Tibial nerve (tissue), 4 donors: Measurements from ENCODE around the gene TJP1. TPM values are rescaled to one million over a fixed set of nuclear protein-coding genes. Genes with fewer than 3 reads are reported as not detected.

ENCODE experiments used
- DNase-seq, 2 donors: peaks; one replicate each; pipeline ENCODE4 v3.0.0-alpha.2; 2019; ENCODE audit warnings: low spot score in 2 of 2
- H3K27ac ChIP-seq, 4 donors: fragments of 200-600 bp; sonication (generic) in 3 of 4; one replicate each; pipeline ENCODE4 v1.5.1; 2017 to 2019; ENCODE audit warnings: mild to moderate bottlenecking in 1 of 4
- H3K27me3 ChIP-seq, 2 donors: fragments of 200-600 bp; sonication (generic) in 1 of 2; one replicate each; pipeline versions ENCODE4 v1.5.1 to v1.6.0; 2017 to 2019
- H3K36me3 ChIP-seq, 3 donors: fragments of 200-600 bp; sonication (generic); one replicate each; pipeline ENCODE4 v1.5.1; 2018 to 2019
- H3K4me1 ChIP-seq, 4 donors: fragments of 200-600 bp; sonication (generic) in 3 of 4; one replicate each; pipeline ENCODE4 v1.5.1; 2017 to 2019
- H3K4me3 ChIP-seq, 4 donors: fragments of 200-600 bp; sonication (generic) in 3 of 4; one replicate each; pipeline ENCODE4 v1.5.1; 2017 to 2019; ENCODE audit warnings: mild to moderate bottlenecking in 1 of 4, moderate library complexity in 1 of 4
- H3K9me3 ChIP-seq, 4 donors: fragments of 200-600 bp; sonication (generic) in 3 of 4; one replicate each; pipeline ENCODE4 v1.5.1; 2017 to 2019
- CTCF ChIP-seq, 5 experiments: fragments of 200-600 bp in 3 of 5; fragments of 450-650 bp in 2 of 5; sonication (generic) in 3 of 5; IDR thresholded peaks; one replicate each; pipeline ENCODE4 v1.5.1; 2016 to 2019; ENCODE audit warnings: antibody characterized with exemption in 5 of 5, mild to moderate bottlenecking in 3 of 5, moderate library complexity in 2 of 5
- EP300 ChIP-seq, 2 donors: sonication (generic); formaldehyde crosslinking; IDR thresholded peaks; one replicate each; pipeline ENCODE4 v1.6.1; 2017; ENCODE audit warnings: antibody characterized with exemption in 2 of 2, mild to moderate bottlenecking in 1 of 2
- POLR2A ChIP-seq, 2 donors: fragments of 450-650 bp; IDR thresholded peaks; one replicate each; pipeline ENCODE4 v1.6.1; 2017; ENCODE audit warnings: antibody characterized with exemption in 2 of 2, mild to moderate bottlenecking in 2 of 2, moderate library complexity in 2 of 2
- WGBS, 2 donors: methylation state at CpG; one replicate each; pipeline ENCODE4 v1.1.5; 2018; 5-methylcytosine and 5-hydroxymethylcytosine counted together
- total RNA-seq, 4 donors: library from RNA; depleted of rRNA; stranded (reverse); fragments of >200 nt; gene quantifications; one replicate each; pipeline ENCODE4 v1.1.0, GENCODE V29; 2016

TJP1 gene
- total RNA-seq, 4 donors from 2014 or later: 163 to 416 (median 403) TPM

- Histone ChIP-seq H3K9me3 (peaks cover 0 to under 1% (median 0%) of the 10 kb centered on the region in 4 donors), H3K27me3 (no peaks in the 10 kb centered on the region), H3K27ac (no peak overlapping the region), H3K4me1 (peaks cover 0 to 62% (median 5%) of the 10 kb centered on the region in 4 donors), H3K4me3 (no peak overlapping the region), H3K36me3 (no peaks in the 10 kb centered on the region)
- no peak for DNase-seq
- TF ChIP-seq EP300 (IDR thresholded peaks at IDR 0.05) (no peak), CTCF (IDR thresholded peaks at IDR 0.05) (no peak), POLR2A (IDR thresholded peaks at IDR 0.05) (no peak)
- WGBS, 2 donors: 62 to 65% methylated on average over 2 of the region's 2 CpGs
These were observed 10.4 kb downstream of the TJP1 start for GRCh38 chr15:29811691-29812383.

GRCh38 chr15:29805708-29806104 is 16.6 kb downstream of the TJP1 start:
- no peaks in the 10 kb centered on the region for H3K27me3 ChIP-seq
- peak overlapping the region in 2 of 4 donors; percentile 28 to 47 for H3K27ac ChIP-seq
- H3K4me3 ChIP-seq: no peak overlapping the region
- no peaks in the 10 kb centered on the region for H3K36me3 ChIP-seq
- peaks cover 0 to 59% (median 19%) of the 10 kb centered on the region in 4 donors for H3K4me1 ChIP-seq
- H3K9me3 ChIP-seq: no peaks in the 10 kb centered on the region
- 74 to 81% methylated on average over 4 of the region's 4 CpGs for WGBS, 2 donors
- DNase-seq: no peak
- TF ChIP-seq POLR2A (IDR thresholded peaks at IDR 0.05): no peak
- TF ChIP-seq EP300 (IDR thresholded peaks at IDR 0.05): no peak

GRCh38 chr15:29805043-29805707 is 17.1 kb downstream of the TJP1 start:
- H3K27ac ChIP-seq: peak overlapping the region in 3 of 4 donors; percentile 8 to 67 (median 47)
- no peaks in the 10 kb centered on the region for H3K27me3 ChIP-seq
- TF ChIP-seq POLR2A (IDR thresholded peaks at IDR 0.05) (no peak), EP300 (IDR thresholded peaks at IDR 0.05) (peak in 1 of 2 donors; percentile 73), CTCF (IDR thresholded peaks at IDR 0.05) (no peak)
- no peaks in the 10 kb centered on the region for H3K36me3 ChIP-seq
- H3K4me1 ChIP-seq: peaks cover 2 to 61% (median 19%) of the 10 kb centered on the region in 4 donors
- 14 to 18% methylated on average over 1 of the region's 1 CpG for WGBS, 2 donors
- no peak overlapping the region for H3K4me3 ChIP-seq
- DNase-seq: peak in 1 of 2 donors; percentile 68
- no peaks in the 10 kb centered on the region for H3K9me3 ChIP-seq

DNA sequence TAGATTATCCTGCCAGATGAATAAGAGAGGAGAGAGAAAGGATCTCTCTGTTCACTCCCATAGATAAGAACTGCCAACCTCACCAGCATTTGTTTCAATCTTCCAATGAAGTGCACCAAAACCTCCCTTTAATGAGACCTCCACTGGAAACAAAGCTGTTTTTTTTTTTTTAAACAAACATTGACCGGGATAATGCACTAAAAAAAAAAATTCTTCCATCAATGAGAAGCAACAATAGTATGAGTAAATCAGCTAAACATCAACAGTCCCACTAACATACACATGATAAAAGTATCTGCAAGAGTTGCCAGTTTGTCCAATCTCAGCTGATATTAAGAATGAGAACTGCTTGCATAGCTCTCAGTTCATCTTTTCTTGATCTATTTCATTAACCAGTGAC is 19.9 kb downstream of the TJP1 start:
- H3K36me3 ChIP-seq: peaks cover 0 to 19% (median 0%) of the 10 kb centered on the region in 3 donors
- H3K4me3 ChIP-seq: no peak overlapping the region
- DNase-seq: no peak
- H3K4me1 ChIP-seq: peaks cover 2 to 67% (median 19%) of the 10 kb centered on the region in 4 donors
- H3K27me3 ChIP-seq: no peaks in the 10 kb centered on the region
- no peak overlapping the region for H3K27ac ChIP-seq
- 22 to 25% methylated on average over 1 of the region's 1 CpG for WGBS, 2 donors
- H3K9me3 ChIP-seq: no peaks in the 10 kb centered on the region
- TF ChIP-seq POLR2A (IDR thresholded peaks at IDR 0.05): no peak
- TF ChIP-seq CTCF (IDR thresholded peaks at IDR 0.05): no peak
- TF ChIP-seq EP300 (IDR thresholded peaks at IDR 0.05): no peak

DNA sequence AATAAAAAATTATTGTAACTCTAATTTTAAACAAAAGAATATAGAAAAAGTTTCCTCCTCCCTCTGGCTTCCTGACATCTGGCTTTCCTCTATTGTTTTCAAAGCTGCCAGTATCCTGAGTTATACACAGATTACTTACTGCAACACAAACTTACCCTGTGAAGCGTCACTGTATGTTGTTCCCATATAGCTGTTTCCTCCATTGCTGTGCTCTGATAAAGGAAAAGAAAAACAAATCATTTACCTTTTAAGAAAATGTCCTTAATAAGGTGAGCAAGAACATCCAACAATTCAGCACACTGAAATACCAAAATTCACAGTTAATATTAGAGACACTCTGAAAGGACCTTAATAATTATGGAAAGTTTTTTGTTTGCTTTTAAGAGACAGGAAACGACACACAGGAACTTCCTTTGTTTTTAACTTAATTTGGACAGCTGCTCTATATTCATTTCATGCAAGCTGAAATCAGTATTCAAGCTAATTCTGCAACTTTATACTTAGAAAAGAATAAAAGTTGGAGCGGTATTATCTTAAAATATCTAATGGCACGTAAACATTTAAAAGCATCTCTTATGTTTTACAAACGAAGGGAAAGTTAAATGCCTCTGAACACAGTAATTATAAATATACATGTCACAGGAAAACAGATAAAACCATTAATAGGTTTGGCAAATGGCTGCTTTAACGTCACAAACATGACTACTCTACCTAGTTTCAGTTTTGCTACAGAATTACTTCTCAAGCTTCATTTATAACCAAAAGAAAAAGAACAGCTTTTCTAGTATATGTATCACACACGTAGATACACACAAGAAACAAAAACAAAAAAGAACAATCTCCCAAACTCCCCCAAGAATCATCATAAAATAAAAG is 21.5 kb downstream of the TJP1 start:
- 45 to 48% methylated on average over 7 of the region's 7 CpGs for WGBS, 2 donors
- H3K9me3 ChIP-seq: no peaks in the 10 kb centered on the region
- TF ChIP-seq POLR2A (IDR thresholded peaks at IDR 0.05) (no peak), CTCF (IDR thresholded peaks at IDR 0.05) (no peak)
- H3K27me3 ChIP-seq: no peaks in the 10 kb centered on the region
- peak overlapping the region in 2 of 4 donors; percentile 30 to 55 for H3K27ac ChIP-seq
- DNase-seq: no peak
- H3K4me1 ChIP-seq: peaks cover 2 to 52% (median 15%) of the 10 kb centered on the region in 4 donors
- H3K4me3 ChIP-seq: peak overlapping the region in 1 of 4 donors; percentile 1
- peaks cover 0 to 19% (median 0%) of the 10 kb centered on the region in 3 donors for H3K36me3 ChIP-seq
